Measurements from ENCODE around the gene EIF4G3.

DNA sequence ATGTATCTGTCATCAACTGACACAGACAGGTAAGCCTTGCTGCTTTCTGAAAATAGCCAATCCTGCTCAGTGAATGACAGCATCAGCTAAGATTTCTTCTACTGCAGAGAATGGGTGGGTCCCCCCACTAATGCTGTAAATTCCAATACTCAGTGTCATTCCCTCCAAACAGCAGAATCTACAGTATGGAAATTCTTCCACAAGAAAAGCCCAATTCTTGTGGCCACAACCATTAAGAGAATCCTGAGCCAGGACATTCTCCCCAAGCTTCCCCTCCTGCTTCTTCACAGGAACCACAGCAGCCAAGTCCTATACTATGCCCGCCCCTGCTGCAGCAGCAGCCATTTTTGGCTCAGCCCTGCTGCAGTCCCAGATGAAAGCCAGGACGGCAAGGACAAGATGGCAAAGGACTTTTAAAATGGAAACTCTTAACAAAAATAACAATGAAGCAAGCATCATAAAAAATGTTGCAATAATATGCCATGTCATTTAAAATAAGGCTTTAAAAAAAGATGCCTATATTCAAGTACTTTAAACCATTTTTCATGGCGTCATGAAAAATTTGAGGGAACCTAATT lies 26.8 kb downstream of the EIF4G3 start:
- TF ChIP-seq, protein P1, sequence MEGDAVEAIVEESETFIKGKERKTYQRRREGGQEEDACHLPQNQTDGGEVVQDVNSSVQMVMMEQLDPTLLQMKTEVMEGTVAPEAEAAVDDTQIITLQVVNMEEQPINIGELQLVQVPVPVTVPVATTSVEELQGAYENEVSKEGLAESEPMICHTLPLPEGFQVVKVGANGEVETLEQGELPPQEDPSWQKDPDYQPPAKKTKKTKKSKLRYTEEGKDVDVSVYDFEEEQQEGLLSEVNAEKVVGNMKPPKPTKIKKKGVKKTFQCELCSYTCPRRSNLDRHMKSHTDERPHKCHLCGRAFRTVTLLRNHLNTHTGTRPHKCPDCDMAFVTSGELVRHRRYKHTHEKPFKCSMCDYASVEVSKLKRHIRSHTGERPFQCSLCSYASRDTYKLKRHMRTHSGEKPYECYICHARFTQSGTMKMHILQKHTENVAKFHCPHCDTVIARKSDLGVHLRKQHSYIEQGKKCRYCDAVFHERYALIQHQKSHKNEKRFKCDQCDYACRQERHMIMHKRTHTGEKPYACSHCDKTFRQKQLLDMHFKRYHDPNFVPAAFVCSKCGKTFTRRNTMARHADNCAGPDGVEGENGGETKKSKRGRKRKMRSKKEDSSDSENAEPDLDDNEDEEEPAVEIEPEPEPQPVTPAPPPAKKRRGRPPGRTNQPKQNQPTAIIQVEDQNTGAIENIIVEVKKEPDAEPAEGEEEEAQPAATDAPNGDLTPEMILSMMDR (conservative IDR thresholded peaks at IDR 0.05 in 1 of 2, IDR thresholded peaks at IDR 0.05 in 1 of 2; ENCODE audit: extremely low read depth in 1 of 2, insufficient read depth in 1 of 2, low read depth in 1 of 2, low read length in 2 of 2) = no peak
- TF ChIP-seq EZH2 (IDR thresholded peaks at IDR 0.05; ENCODE audit: borderline replicate concordance, low read length) = no peak
